Right atrium auricular region (tissue), 2 donors: ENCODE data around the gene COL6A1. TPM values are rescaled to one million over a fixed set of nuclear protein-coding genes. Genes with fewer than 3 reads are reported as not detected.

ENCODE experiments used
- DNase-seq: peaks from one replicate; pipeline ENCODE4 v3.0.0-alpha.2; 2019; ENCODE audit warnings: low spot score
- H3K27ac ChIP-seq, 2 donors: fragments of 200-600 bp; sonication (generic); 1 replicate in 1 of 2; 2 replicates in 1 of 2; pipeline ENCODE4 v1.5.1; 2016 to 2019
- H3K27me3 ChIP-seq, 2 donors: fragments of 200-600 bp; sonication (generic); one replicate each; pipeline versions ENCODE4 v1.5.1 to v1.6.0; 2017 to 2019
- H3K36me3 ChIP-seq: fragments of 200-600 bp; sonication (generic); one replicate; pipeline ENCODE4 v1.5.1; 2016
- H3K4me1 ChIP-seq, 2 donors: fragments of 200-600 bp; sonication (generic); one replicate each; pipeline versions ENCODE4 v1.5.1 to v1.6.0; 2017 to 2019
- H3K4me3 ChIP-seq, 2 donors: fragments of 200-600 bp; sonication (generic); 1 replicate in 1 of 2; 2 replicates in 1 of 2; pipeline ENCODE4 v1.5.1; 2017 to 2019; ENCODE audit warnings: mild to moderate bottlenecking in 1 of 2, moderate library complexity in 1 of 2
- H3K9me3 ChIP-seq, 2 donors: fragments of 200-600 bp; sonication (generic); one replicate each; pipeline ENCODE4 v1.5.1; 2019
- total RNA-seq, 2 donors: library from RNA; depleted of rRNA; stranded (reverse); fragments of >200 nt; gene quantifications; one replicate each; pipeline ENCODE4 v1.1.0, GENCODE V29; 2016
- TF ChIP-seq, protein P1 (sequence below), 2 donors: fragments of 200-600 bp; sonication (generic); IDR thresholded peaks; one replicate each; pipeline ENCODE4 v1.5.1; 2019; ENCODE audit warnings: antibody characterized with exemption in 2 of 2

COL6A1 gene
- total RNA-seq, 2 donors from 2014 or later: 201 to 278 TPM

DNA sequence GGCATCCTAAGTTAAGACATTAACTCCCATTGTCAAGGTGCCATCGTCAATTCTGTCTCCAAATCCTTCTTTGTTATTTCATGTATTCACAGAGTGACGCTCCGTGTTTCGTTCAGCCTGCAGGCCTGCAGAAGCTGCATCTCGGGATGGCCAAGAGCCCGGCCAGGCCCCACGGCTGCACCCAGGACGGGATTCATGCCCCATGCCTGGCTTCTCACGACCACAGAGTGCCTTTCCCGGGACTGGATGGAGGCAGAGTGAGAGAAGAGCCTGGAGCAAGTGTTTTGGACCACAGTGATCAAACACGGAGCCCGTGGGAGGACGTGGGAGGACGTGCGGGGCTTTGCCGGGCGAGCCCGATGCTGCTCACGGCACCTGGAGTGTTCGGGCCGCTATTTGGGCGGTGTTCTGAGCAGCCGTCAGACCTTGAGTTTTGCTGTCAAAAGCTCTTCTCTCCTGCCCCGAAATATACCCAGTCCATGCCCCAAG is 56.8 kb downstream of the COL6A1 start:
- peak overlapping the region; percentile 66 to 78 for H3K27ac ChIP-seq
- no peak for DNase-seq
- no peaks in the 10 kb centered on the region for H3K9me3 ChIP-seq
- H3K4me3 ChIP-seq: no peak overlapping the region
- H3K4me1 ChIP-seq: peaks cover 0 to 35% of the 10 kb centered on the region in 2 donors
- no peaks in the 10 kb centered on the region for H3K36me3 ChIP-seq
- TF ChIP-seq, protein P1, sequence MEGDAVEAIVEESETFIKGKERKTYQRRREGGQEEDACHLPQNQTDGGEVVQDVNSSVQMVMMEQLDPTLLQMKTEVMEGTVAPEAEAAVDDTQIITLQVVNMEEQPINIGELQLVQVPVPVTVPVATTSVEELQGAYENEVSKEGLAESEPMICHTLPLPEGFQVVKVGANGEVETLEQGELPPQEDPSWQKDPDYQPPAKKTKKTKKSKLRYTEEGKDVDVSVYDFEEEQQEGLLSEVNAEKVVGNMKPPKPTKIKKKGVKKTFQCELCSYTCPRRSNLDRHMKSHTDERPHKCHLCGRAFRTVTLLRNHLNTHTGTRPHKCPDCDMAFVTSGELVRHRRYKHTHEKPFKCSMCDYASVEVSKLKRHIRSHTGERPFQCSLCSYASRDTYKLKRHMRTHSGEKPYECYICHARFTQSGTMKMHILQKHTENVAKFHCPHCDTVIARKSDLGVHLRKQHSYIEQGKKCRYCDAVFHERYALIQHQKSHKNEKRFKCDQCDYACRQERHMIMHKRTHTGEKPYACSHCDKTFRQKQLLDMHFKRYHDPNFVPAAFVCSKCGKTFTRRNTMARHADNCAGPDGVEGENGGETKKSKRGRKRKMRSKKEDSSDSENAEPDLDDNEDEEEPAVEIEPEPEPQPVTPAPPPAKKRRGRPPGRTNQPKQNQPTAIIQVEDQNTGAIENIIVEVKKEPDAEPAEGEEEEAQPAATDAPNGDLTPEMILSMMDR (IDR thresholded peaks at IDR 0.05): no peak
- no peaks in the 10 kb centered on the region for H3K27me3 ChIP-seq

DNA sequence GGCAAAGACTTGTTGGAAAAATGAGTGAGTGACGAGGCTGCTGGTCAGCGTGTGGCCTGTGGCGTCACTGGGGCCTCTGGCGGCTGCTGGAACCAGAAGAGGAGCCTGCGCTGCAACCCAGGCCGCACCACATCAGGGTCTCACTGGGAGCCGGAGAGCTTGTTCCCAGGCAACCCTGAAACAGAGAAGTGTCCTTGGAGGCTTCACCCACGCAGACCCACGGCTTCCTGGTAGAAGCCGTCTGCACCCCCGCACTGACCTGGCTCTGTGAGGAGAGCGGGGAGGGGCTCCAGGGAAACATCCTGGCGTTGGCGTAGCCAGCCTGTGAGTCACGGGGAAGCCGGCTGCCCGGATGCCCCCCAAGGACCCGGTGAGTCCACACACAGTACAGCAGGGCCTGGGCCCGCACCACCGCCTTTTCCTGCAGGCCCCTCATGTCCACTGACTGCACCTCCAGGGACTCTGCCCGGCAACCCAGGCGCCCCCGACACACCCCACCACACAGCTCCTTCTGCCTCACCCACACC is 57.4 kb downstream of the COL6A1 start:
- TF ChIP-seq, protein P1 (IDR thresholded peaks at IDR 0.05): no peak
- peak overlapping the region; percentile 66 to 78 for H3K27ac ChIP-seq
- no peaks in the 10 kb centered on the region for H3K9me3 ChIP-seq
- H3K4me3 ChIP-seq: no peak overlapping the region
- H3K4me1 ChIP-seq: peaks cover 0 to 35% of the 10 kb centered on the region in 2 donors
- peak; percentile 93 for DNase-seq
- no peaks in the 10 kb centered on the region for H3K36me3 ChIP-seq
- H3K27me3 ChIP-seq: no peaks in the 10 kb centered on the region

DNA sequence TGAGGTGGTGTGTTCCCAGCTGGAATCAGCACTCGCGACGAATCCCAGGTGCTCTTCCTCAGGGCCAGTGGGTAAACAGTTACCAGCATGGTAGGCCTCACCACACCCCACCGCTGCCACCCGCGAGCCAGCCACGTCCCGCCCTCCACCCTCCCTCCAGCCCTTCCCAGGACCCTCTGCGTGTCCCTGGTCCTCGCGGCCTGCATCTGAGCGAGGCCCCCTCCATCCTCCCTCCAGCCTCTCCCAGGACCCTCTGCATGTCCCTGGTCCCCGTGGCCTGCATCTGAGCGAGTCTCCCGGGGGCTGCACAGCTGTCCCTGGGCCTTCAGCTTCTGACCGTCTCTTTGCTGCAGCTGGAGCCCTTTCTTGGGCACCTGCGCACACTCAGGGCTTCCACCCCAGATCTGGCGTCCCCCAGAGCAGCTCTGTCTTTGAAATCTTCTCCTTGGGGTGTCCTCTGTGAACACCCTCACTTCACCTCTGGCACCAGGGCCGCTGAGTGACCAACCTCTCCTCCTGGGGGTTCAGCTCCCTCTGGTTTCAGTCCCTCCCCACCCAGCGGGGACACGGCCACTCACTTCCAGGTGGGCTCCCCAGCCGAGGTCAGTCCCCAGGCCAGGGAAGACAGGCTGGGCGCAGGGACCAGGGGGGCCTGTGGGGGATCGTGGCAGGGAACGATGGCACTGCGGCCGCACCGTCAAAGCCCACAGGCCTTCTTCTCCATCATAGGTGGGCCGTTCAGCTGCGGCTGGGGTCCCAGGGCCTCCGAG is 58.5 kb downstream of the COL6A1 start:
- TF ChIP-seq, protein P1 (IDR thresholded peaks at IDR 0.05): no peak
- H3K9me3 ChIP-seq: no peaks in the 10 kb centered on the region
- no peak overlapping the region for H3K4me3 ChIP-seq
- H3K27me3 ChIP-seq: no peaks in the 10 kb centered on the region
- no peaks in the 10 kb centered on the region for H3K36me3 ChIP-seq
- DNase-seq: no peak
- peaks cover 0 to 35% of the 10 kb centered on the region in 2 donors for H3K4me1 ChIP-seq
- H3K27ac ChIP-seq: no peak overlapping the region

DNA sequence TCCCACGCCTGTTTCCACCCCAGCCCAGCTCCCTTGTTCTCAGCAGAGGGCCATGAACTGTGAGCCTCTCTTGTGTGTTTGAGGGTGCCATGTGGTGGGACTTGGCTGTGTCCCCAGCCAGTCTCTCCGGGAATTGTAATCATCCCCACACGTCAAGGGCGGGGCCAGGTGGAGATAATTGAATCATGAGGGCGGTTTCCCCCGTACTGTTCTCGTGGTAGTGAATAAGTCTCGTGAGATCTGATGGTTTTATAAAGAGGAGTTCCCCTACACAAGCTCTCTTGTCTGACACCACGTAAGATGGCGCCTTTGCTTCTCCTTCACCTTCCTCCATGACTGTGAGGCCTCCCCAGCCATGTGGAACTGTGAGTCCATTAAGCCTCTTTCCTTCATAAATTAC is 59.1 kb downstream of the COL6A1 start:
- Histone ChIP-seq H3K27me3 (no peaks in the 10 kb centered on the region), H3K36me3 (no peaks in the 10 kb centered on the region), H3K9me3 (no peaks in the 10 kb centered on the region), H3K4me1 (peaks cover 0 to 33% of the 10 kb centered on the region in 2 donors), H3K4me3 (no peak overlapping the region), H3K27ac (no peak overlapping the region)
- TF ChIP-seq, protein P1 (IDR thresholded peaks at IDR 0.05): no peak
- DNase-seq: no peak

DNA sequence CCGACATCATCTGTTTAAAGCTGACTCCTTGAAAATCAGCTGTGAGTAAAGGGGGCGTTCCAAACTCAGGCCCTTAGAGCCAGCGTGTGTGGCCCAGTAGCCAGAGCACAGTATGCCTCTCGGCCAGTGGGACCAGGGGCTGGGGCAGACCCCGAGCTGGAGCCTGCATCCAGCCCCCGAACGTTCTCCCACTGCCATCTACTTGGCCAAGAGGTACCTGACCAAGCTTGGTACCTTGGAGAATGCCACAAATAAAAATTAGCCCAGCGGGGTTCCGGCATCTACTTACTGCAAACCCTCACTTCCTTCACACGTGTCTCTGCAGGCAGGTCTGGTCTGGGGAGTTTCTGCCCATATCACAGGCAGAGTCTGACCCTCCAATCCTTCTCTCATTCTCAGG is 59.6 kb downstream of the COL6A1 start:
- Histone ChIP-seq H3K4me1 (peaks cover 0 to 28% of the 10 kb centered on the region in 2 donors), H3K9me3 (no peaks in the 10 kb centered on the region), H3K27ac (no peak overlapping the region), H3K4me3 (no peak overlapping the region), H3K27me3 (no peaks in the 10 kb centered on the region), H3K36me3 (no peaks in the 10 kb centered on the region)
- TF ChIP-seq, protein P1 (IDR thresholded peaks at IDR 0.05): no peak
- no peak for DNase-seq
